ENCODE results near the gene PPP1R1A.

Gene PPP1R1A

DNA sequence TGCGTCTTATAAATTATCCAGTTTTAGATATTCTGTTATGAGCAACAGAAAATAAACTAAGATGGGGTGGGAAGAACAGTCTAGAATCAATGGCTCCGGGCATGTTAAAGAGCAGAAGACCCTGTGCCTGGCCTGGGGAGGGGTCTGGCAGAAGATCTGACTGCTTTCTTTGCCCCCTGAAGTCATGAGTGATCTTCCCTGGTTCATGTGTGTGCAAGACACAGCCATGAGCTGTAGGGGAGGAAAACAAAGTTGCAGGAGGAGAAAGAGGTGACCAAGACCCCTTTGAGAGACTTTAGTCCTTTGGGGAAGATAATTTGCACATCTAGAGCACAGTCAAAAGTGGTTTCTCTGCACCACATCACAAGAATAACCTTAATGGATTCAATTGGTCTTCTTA lies 41.5 kb upstream of the PPP1R1A start:
- Histone ChIP-seq H3K79me2 (ENCODE audit: insufficient read depth, low read length) (no peaks in the 10 kb centered on the region), H3F3A (ENCODE audit: low read depth) (no peaks in the 10 kb centered on the region), H3K4me3 (ENCODE audit: low read length, poor library complexity, severe bottlenecking) (no peak overlapping the region), H3K27me3 (ENCODE audit: insufficient read depth, low read length, poor library complexity, severe bottlenecking) (peaks cover 5% of the 10 kb centered on the region), H2AFZ (ENCODE audit: low read length) (no peak overlapping the region), H3K9me3 (ENCODE audit: insufficient read depth, low read depth, low read length) (peaks cover 6% of the 10 kb centered on the region; the same call in 1 of the 2 replicates), H3K9me2 (replicated peaks; ENCODE audit: low read depth, low read length) (no peaks in the 10 kb centered on the region), H3K36me3 (ENCODE audit: insufficient read depth, low read length) (no peaks in the 10 kb centered on the region), H3K9ac (ENCODE audit: low read depth, low read length, poor library complexity, severe bottlenecking) (no peak overlapping the region), H3K4me1 (ENCODE audit: insufficient read depth, low read length, poor library complexity, severe bottlenecking) (no peaks in the 10 kb centered on the region), H3K4me2 (ENCODE audit: low read depth, low read length, poor library complexity, severe bottlenecking) (no peak overlapping the region), H4K20me1 (ENCODE audit: insufficient read depth, low read length, poor library complexity, severe bottlenecking) (no peaks in the 10 kb centered on the region)
- TF ChIP-seq EZH2phosphoT487 (IDR thresholded peaks at IDR 0.05; ENCODE audit: borderline replicate concordance): no peak
- TF ChIP-seq, protein P1, sequence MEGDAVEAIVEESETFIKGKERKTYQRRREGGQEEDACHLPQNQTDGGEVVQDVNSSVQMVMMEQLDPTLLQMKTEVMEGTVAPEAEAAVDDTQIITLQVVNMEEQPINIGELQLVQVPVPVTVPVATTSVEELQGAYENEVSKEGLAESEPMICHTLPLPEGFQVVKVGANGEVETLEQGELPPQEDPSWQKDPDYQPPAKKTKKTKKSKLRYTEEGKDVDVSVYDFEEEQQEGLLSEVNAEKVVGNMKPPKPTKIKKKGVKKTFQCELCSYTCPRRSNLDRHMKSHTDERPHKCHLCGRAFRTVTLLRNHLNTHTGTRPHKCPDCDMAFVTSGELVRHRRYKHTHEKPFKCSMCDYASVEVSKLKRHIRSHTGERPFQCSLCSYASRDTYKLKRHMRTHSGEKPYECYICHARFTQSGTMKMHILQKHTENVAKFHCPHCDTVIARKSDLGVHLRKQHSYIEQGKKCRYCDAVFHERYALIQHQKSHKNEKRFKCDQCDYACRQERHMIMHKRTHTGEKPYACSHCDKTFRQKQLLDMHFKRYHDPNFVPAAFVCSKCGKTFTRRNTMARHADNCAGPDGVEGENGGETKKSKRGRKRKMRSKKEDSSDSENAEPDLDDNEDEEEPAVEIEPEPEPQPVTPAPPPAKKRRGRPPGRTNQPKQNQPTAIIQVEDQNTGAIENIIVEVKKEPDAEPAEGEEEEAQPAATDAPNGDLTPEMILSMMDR (conservative IDR thresholded peaks at IDR 0.05; ENCODE audit: low read length): no peak

DNA sequence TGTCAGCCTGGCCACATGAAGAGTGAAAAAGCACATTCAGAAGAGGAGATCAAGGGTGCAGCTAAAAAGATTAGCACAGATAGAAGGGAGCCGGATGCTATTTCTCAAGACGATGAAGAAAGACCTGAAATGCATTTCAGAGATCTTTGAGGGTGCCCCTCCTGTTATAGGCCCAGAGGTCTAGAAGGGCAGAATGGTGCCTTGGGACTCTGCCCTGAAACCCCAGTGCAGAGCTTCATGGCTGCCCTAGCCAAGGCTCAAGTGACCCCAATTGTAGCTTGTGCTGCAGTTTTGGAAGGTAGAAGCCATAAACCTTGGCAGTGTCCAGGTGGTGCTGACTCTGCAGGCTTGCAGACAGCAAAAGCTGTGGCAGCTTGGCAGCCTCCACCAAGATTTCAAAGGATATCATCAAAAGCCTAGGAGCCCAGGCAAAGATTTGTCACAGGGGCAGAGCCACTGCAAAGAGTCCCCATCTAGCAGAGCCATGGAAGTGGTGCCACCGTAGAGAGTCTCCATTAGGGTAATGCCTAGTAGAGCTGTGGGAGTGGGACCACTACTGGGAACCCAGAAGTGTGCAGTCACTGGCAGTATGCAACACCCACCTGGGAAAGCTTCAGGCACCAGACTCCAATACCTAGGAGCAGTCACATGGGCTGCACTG lies 39.9 kb upstream of the PPP1R1A start:
- Histone ChIP-seq H4K20me1 (ENCODE audit: insufficient read depth, low read length, poor library complexity, severe bottlenecking) (no peaks in the 10 kb centered on the region), H3K4me1 (ENCODE audit: insufficient read depth, low read length, poor library complexity, severe bottlenecking) (no peaks in the 10 kb centered on the region), H3K79me2 (ENCODE audit: insufficient read depth, low read length) (no peaks in the 10 kb centered on the region), H3K4me2 (ENCODE audit: low read depth, low read length, poor library complexity, severe bottlenecking) (no peak overlapping the region), H3K36me3 (ENCODE audit: insufficient read depth, low read length) (no peaks in the 10 kb centered on the region), H3K9me2 (replicated peaks; ENCODE audit: low read depth, low read length) (no peaks in the 10 kb centered on the region), H3K9ac (ENCODE audit: low read depth, low read length, poor library complexity, severe bottlenecking) (no peak overlapping the region), H3K27me3 (ENCODE audit: insufficient read depth, low read length, poor library complexity, severe bottlenecking) (peaks cover 5% of the 10 kb centered on the region), H2AFZ (ENCODE audit: low read length) (no peak overlapping the region), H3K9me3 (ENCODE audit: insufficient read depth, low read depth, low read length) (peaks cover 6% of the 10 kb centered on the region; the same call in 1 of the 2 replicates), H3F3A (ENCODE audit: low read depth) (no peaks in the 10 kb centered on the region), H3K4me3 (ENCODE audit: low read length, poor library complexity, severe bottlenecking) (no peak overlapping the region)
- TF ChIP-seq EZH2phosphoT487 (IDR thresholded peaks at IDR 0.05; ENCODE audit: borderline replicate concordance): no peak
- TF ChIP-seq, protein P1 (conservative IDR thresholded peaks at IDR 0.05; ENCODE audit: low read length): no peak

DNA sequence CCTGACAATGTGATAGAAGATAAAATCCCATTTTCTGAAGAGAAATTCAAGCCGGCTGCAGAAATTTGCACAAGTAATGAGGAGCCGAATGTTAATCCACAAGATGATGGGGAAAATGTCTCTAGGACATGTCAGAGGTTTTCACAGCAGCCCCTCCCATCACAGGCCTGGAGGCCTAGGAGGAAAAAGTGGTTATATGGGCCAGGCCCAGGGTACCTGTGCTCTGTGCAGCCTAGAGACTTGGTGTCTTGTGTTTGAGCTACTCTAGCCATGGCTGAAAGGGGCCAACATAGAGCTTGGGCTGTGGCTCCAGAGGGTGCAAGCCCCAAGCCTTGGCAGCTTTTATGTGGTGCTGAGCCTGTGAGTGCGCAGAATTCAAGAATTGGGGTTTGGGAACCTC lies 38.8 kb upstream of the PPP1R1A start:
- H3K36me3 ChIP-seq (ENCODE audit: insufficient read depth, low read length): no peaks in the 10 kb centered on the region
- H3K4me3 ChIP-seq (ENCODE audit: low read length, poor library complexity, severe bottlenecking): no peak overlapping the region
- peaks cover 5% of the 10 kb centered on the region for H3K27me3 ChIP-seq (ENCODE audit: insufficient read depth, low read length, poor library complexity, severe bottlenecking)
- TF ChIP-seq, protein P1 (conservative IDR thresholded peaks at IDR 0.05; ENCODE audit: low read length): no peak
- no peak for TF ChIP-seq EZH2phosphoT487 (IDR thresholded peaks at IDR 0.05; ENCODE audit: borderline replicate concordance)
- no peaks in the 10 kb centered on the region for H3F3A ChIP-seq (ENCODE audit: low read depth)
- H3K9me2 ChIP-seq (replicated peaks; ENCODE audit: low read depth, low read length): no peaks in the 10 kb centered on the region
- H3K79me2 ChIP-seq (ENCODE audit: insufficient read depth, low read length): no peaks in the 10 kb centered on the region
- H4K20me1 ChIP-seq (ENCODE audit: insufficient read depth, low read length, poor library complexity, severe bottlenecking): no peaks in the 10 kb centered on the region
- peaks cover 6% of the 10 kb centered on the region; the same call in 1 of the 2 replicates for H3K9me3 ChIP-seq (ENCODE audit: insufficient read depth, low read depth, low read length)
- no peak overlapping the region for H3K4me2 ChIP-seq (ENCODE audit: low read depth, low read length, poor library complexity, severe bottlenecking)
- H2AFZ ChIP-seq (ENCODE audit: low read length): no peak overlapping the region
- no peaks in the 10 kb centered on the region for H3K4me1 ChIP-seq (ENCODE audit: insufficient read depth, low read length, poor library complexity, severe bottlenecking)
- H3K9ac ChIP-seq (ENCODE audit: low read depth, low read length, poor library complexity, severe bottlenecking): no peak overlapping the region
